ENCODE results near the gene TP73.

Gene TP73

GRCh38 chr1:3674100-3675094 lies 22.1 kb downstream of the TP73 start:
- no peaks in the 10 kb centered on the region; the same call in 1 of the 2 replicates for H3K36me3 ChIP-seq (ENCODE audit: control insufficient read depth, insufficient read depth, low read length)
- DNase-seq (ENCODE audit: extremely low read depth, insufficient read length) = no peak
- peak overlapping the region; percentile 66 for H3K4me3 ChIP-seq (replicated peaks; ENCODE audit: low read depth, low read length)

GRCh38 chr1:3675436-3675835 lies 23.1 kb downstream of the TP73 start:
- Histone ChIP-seq H3K27me3 (replicated peaks; ENCODE audit: control insufficient read depth, insufficient read depth, low read length) (no peaks in the 10 kb centered on the region), H3K4me3 (replicated peaks; ENCODE audit: low read depth, low read length) (no peak overlapping the region), H3K36me3 (ENCODE audit: control insufficient read depth, insufficient read depth, low read length) (peaks cover 2% of the 10 kb centered on the region; the same call in 1 of the 2 replicates)
- no peak for DNase-seq (ENCODE audit: extremely low read depth, insufficient read length)
- TF ChIP-seq, protein P1, sequence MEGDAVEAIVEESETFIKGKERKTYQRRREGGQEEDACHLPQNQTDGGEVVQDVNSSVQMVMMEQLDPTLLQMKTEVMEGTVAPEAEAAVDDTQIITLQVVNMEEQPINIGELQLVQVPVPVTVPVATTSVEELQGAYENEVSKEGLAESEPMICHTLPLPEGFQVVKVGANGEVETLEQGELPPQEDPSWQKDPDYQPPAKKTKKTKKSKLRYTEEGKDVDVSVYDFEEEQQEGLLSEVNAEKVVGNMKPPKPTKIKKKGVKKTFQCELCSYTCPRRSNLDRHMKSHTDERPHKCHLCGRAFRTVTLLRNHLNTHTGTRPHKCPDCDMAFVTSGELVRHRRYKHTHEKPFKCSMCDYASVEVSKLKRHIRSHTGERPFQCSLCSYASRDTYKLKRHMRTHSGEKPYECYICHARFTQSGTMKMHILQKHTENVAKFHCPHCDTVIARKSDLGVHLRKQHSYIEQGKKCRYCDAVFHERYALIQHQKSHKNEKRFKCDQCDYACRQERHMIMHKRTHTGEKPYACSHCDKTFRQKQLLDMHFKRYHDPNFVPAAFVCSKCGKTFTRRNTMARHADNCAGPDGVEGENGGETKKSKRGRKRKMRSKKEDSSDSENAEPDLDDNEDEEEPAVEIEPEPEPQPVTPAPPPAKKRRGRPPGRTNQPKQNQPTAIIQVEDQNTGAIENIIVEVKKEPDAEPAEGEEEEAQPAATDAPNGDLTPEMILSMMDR (IDR thresholded peaks at IDR 0.05; ENCODE audit: insufficient read depth, low read length, poor library complexity, severe bottlenecking) = no peak

More at GRCh38 chr1:3674100-3675094, 22.1 kb downstream of the TP73 start:
- no peaks in the 10 kb centered on the region for H3K27me3 ChIP-seq (replicated peaks; ENCODE audit: control insufficient read depth, insufficient read depth, low read length)
- TF ChIP-seq, protein P1 (IDR thresholded peaks at IDR 0.05; ENCODE audit: insufficient read depth, low read length, poor library complexity, severe bottlenecking) = no peak

DNA sequence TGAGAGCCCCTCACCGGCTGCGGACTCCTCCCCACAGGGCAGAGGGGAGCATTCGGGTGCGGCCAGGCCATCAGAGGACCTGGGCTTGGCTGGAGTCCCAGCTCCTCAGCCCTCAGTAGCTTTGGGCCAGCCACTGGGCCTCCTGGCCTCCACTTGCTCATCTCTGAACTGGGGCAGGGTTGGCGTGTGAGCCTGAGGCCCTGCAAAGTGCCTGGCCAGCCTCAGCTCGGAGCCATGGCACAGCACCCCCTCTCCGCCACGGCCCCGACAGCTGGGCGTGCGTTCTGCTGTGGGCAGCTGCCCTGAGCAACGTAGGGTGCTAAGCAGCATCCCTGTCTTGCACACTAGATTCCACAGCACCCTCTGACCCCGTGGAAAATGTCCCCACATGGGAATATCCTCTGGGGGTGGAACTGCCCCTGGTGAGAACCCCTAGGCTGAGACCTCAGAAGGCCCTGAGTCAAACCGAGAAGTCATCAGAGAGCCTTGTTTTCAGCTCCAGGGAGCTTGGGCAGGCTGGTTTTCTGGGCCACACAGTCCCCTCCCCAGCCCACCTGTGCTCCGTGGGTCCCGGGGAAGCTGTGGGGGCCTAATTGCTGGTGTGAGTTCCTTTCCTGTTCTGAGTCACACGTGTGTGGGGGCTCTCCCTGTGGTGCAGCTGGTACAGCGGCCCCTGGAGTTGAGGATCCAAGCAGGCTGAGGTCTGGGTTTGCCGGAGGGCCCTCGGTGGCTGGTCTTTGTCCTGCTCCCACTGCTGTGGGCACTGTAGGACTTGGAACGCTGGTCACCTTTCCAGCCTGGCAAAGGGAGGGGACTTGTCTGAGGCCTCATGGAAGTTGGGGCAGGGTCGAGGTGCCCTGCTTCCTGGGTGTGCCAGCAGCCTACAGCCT lies 24.5 kb downstream of the TP73 start:
- peak overlapping the region; percentile 44 for H3K4me3 ChIP-seq (replicated peaks; ENCODE audit: low read depth, low read length)
- DNase-seq (ENCODE audit: extremely low read depth, insufficient read length) = peak; percentile 92
- no peaks in the 10 kb centered on the region for H3K27me3 ChIP-seq (replicated peaks; ENCODE audit: control insufficient read depth, insufficient read depth, low read length)
- peaks cover 2% of the 10 kb centered on the region; the same call in 1 of the 2 replicates for H3K36me3 ChIP-seq (ENCODE audit: control insufficient read depth, insufficient read depth, low read length)
- TF ChIP-seq, protein P1 (IDR thresholded peaks at IDR 0.05; ENCODE audit: insufficient read depth, low read length, poor library complexity, severe bottlenecking) = peak; percentile 55

DNA sequence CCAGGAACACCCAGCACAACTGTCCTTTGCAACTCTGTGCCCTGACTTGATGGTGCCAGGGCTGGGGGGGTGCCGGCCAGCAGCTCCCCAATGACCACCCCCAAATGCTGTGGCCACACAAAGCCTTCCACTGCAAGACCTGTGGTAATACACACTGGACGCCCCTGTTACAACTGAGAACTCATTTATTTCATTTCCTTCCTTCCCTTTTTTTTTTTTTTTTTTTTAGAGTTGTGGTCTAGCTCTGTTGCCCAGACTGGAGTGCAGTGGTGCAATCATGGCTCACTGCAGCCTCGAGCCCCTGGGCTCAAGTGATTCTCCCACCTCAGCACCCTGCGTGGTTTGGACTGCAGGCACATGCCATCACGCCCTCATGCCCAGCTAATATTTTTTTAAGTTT lies 25.2 kb downstream of the TP73 start:
- TF ChIP-seq, protein P1 (IDR thresholded peaks at IDR 0.05; ENCODE audit: insufficient read depth, low read length, poor library complexity, severe bottlenecking) = no peak
- Histone ChIP-seq H3K4me3 (replicated peaks; ENCODE audit: low read depth, low read length) (peak overlapping the region; percentile 44), H3K36me3 (ENCODE audit: control insufficient read depth, insufficient read depth, low read length) (peaks cover 2% of the 10 kb centered on the region; the same call in 1 of the 2 replicates), H3K27me3 (replicated peaks; ENCODE audit: control insufficient read depth, insufficient read depth, low read length) (no peaks in the 10 kb centered on the region)
- DNase-seq (ENCODE audit: extremely low read depth, insufficient read length) = no peak

- H3K4me3 ChIP-seq (replicated peaks; ENCODE audit: low read depth, low read length) = no peak overlapping the region
Measured at GRCh38 chr1:3678361-3679097, 26.2 kb downstream of the TP73 start.

More at GRCh38 chr1:3678361-3679097, 26.2 kb downstream of the TP73 start:
- Histone ChIP-seq H3K27me3 (replicated peaks; ENCODE audit: control insufficient read depth, insufficient read depth, low read length) (no peaks in the 10 kb centered on the region), H3K36me3 (ENCODE audit: control insufficient read depth, insufficient read depth, low read length) (peaks cover 3% of the 10 kb centered on the region)
- peak; percentile 52 for DNase-seq (ENCODE audit: extremely low read depth, insufficient read length)
- TF ChIP-seq, protein P1 (IDR thresholded peaks at IDR 0.05; ENCODE audit: insufficient read depth, low read length, poor library complexity, severe bottlenecking) = no peak
